GM12878 (cell line): Measurements from ENCODE around the gene TTC23. TPM values are rescaled to one million over a fixed set of nuclear protein-coding genes. Genes with fewer than 3 reads are reported as not detected.

Experiments
- ATAC-seq: fragments of 200-7000 bp; cut with Tn5 transposase; 3 replicates; pipeline ENCODE4 v1.9.1; 2020; ENCODE audit warnings: mild to moderate bottlenecking, moderate library complexity
- BruUV-seq: library from RNA; stranded (reverse); fragments of 400-500 nt; replicated peaks from 2 replicates; lab custom pipeline; 2021; lab: Mats Ljungman, UMichigan
- CTCF ChIA-PET: fragments of 300-600 bp; sonication (Branson Sonifier 250); formaldehyde crosslinking; extraction: SDS; loops from one replicate; lab custom pipeline; 2021; ENCODE audit warnings: inconsistent platforms; lab: Yijun Ruan, JAX
- POLR2A ChIA-PET: fragments of 350-600 bp; formaldehyde crosslinking; extraction: SDS; loops from one replicate; lab custom pipeline; 2021; ENCODE audit warnings: inconsistent platforms; lab: Charles Lee
- RAD21 ChIA-PET: fragments of 300-600 bp; sonication (Branson Sonifier 250); formaldehyde crosslinking; loops from one replicate; lab custom pipeline; 2023; ENCODE audit warnings: antibody characterized with exemption; ENCODE audit not compliant: unreplicated experiment; lab: Charles Lee
- SMC1A ChIA-PET: fragments of 300-600 bp; sonication (Branson Sonifier 250); formaldehyde crosslinking; loops from one replicate; lab custom pipeline; 2023; ENCODE audit not compliant: unreplicated experiment, uncharacterized antibody; lab: Charles Lee
- DNase-seq: peaks from one replicate; pipeline ENCODE4 v3.0.0-alpha.2; 2011; ENCODE audit warnings: low read depth, low spot score
- FAIRE-seq: peaks from 3 replicates; lab custom pipeline; 2011; peaks lifted over from hg19 to GRCh38; lab: Jason Lieb, UNC
- H2AFZ ChIP-seq: 2 replicates; pipeline ENCODE4 v1.6.0; 2011; ENCODE audit warnings: low read depth, low read length, control low read depth; ENCODE audit not compliant: control insufficient read depth
- H3K27ac ChIP-seq: 2 replicates; pipeline ENCODE4 v1.5.1; 2011; ENCODE audit warnings: control low read depth; ENCODE audit not compliant: control insufficient read depth, insufficient read depth
- H3K27me3 ChIP-seq, 2 experiments: replicated peaks in 1 of 2; 2 replicates each; pipeline versions ENCODE4 v1.6.0 to v1.6.1; 2011; ENCODE audit warnings: low read length in 1 of 2; ENCODE audit not compliant: control insufficient read depth in 2 of 2, insufficient read depth in 2 of 2
- H3K36me3 ChIP-seq, 2 experiments: 2 replicates each; pipeline ENCODE4 v1.5.1; 2011; ENCODE audit warnings: low read length in 1 of 2; ENCODE audit not compliant: control insufficient read depth in 2 of 2, insufficient read depth in 2 of 2
- H3K4me1 ChIP-seq: 2 replicates; pipeline ENCODE4 v1.6.1; 2011; ENCODE audit warnings: mild to moderate bottlenecking, low read length, moderate library complexity, mixed read lengths; ENCODE audit not compliant: control insufficient read depth, insufficient read depth
- H3K4me2 ChIP-seq: 2 replicates; pipeline ENCODE4 v1.6.0; 2011; ENCODE audit warnings: control low read depth; ENCODE audit not compliant: control insufficient read depth, insufficient read depth
- H3K4me3 ChIP-seq: fragments of 200-600 bp; sonication (generic); 2 replicates; pipeline ENCODE4 v1.5.1; 2016
- H3K79me2 ChIP-seq: 2 replicates; pipeline ENCODE4 v1.6.0; 2011; ENCODE audit warnings: low read length; ENCODE audit not compliant: control insufficient read depth, insufficient read depth
- H3K9ac ChIP-seq: 2 replicates; pipeline ENCODE4 v1.8.0; 2011; ENCODE audit warnings: low read length, control low read depth, mixed read lengths; ENCODE audit not compliant: control insufficient read depth, insufficient read depth
- H3K9me3 ChIP-seq: replicated peaks from 3 replicates; pipeline ENCODE4 v1.5.1; 2011; ENCODE audit warnings: mild to moderate bottlenecking, low read length; ENCODE audit not compliant: control insufficient read depth, insufficient read depth
- H4K20me1 ChIP-seq: 2 replicates; pipeline ENCODE4 v1.6.0; 2011; ENCODE audit not compliant: control insufficient read depth, insufficient read depth
- BCL11A ChIP-seq: IDR thresholded peaks from 2 replicates; pipeline ENCODE4 v1.6.1; 2011; ENCODE audit warnings: low read depth, low read length
- CHD2 ChIP-seq: IDR thresholded peaks from 2 replicates; pipeline ENCODE4 v1.6.1; 2011; ENCODE audit warnings: low read depth, low read length, improper control_type of control experiment, borderline replicate concordance
- GATAD2B ChIP-seq: fragments of 450-650 bp; conservative IDR thresholded peaks from 2 replicates; pipeline ENCODE4 v1.6.1; 2017; ENCODE audit warnings: low read depth, mild to moderate bottlenecking, moderate library complexity
- MYB ChIP-seq: fragments of 150-350 bp; IDR thresholded peaks from 2 replicates; pipeline ENCODE4 v1.6.1; 2014; ENCODE audit warnings: mild to moderate bottlenecking, low read depth, low read length, borderline replicate concordance
- NR2C1 ChIP-seq: fragments of 450-650 bp; IDR thresholded peaks from 2 replicates; pipeline ENCODE4 v1.6.1; 2017; ENCODE audit warnings: antibody characterized with exemption, mild to moderate bottlenecking, moderate library complexity
- POLR2AphosphoS2 ChIP-seq: IDR thresholded peaks from 2 replicates; pipeline ENCODE4 v1.6.1; 2011; ENCODE audit warnings: low read depth, mild to moderate bottlenecking, low read length, improper control_type of control experiment, moderate library complexity
- SIX5 ChIP-seq: IDR thresholded peaks from 2 replicates; pipeline ENCODE4 v1.6.1; 2011; ENCODE audit warnings: mild to moderate bottlenecking, low read depth, low read length, moderate library complexity; ENCODE audit not compliant: severe bottlenecking
- SUPT20H ChIP-seq: IDR thresholded peaks from 2 replicates; pipeline ENCODE4 v1.6.1; 2011; ENCODE audit warnings: low read depth, mild to moderate bottlenecking, low read length, moderate library complexity, borderline replicate concordance; ENCODE audit not compliant: control insufficient read depth
- ZNF274 ChIP-seq: IDR thresholded peaks from one replicate; pipeline ENCODE4 v1.8.0; 2011; ENCODE audit not compliant: insufficient read length, insufficient read depth
- WGBS: methylation state at CpG from one replicate; pipeline ENCODE4 v1.1.6; 2016; ENCODE audit warnings: low lambda C conversion rate; ENCODE audit not compliant: insufficient replicate concordance, insufficient coverage; ENCODE audit errors: missing lambda C conversion rate; 5-methylcytosine and 5-hydroxymethylcytosine counted together
- in situ Hi-C: fragments of 300-500 bp; cut with MboI; formaldehyde crosslinking; loops from 9 replicates; pipeline ENCODE4 v1.14.3; 2018; ENCODE audit warnings: mixed read lengths
- intact Hi-C: fragments of 100-400 bp; cut with micrococcal nuclease; formaldehyde crosslinking; loops from one replicate; pipeline ENCODE4 v1.14.2; 2022; ENCODE audit not compliant: unreplicated experiment
- polyA plus RNA-seq, 11 experiments: library from polyadenylated mRNA; depleted of rRNA in 4 of 11; unstranded in 6 of 11; stranded (reverse) in 5 of 11; fragments of >200 nt; fragmentation: Nextera tagmentation in 4 of 11; fragmentation: Illumina TruSeq in 1 of 11; extraction: Ambion mirVana in 4 of 11; extraction: Trizol in 1 of 11; gene quantifications; 1 replicate in 1 of 11; 2 replicates in 10 of 11; pipeline versions ENCODE4 v1.2.1 to v1.2.3, GENCODE V29; 2011 to 2016; ENCODE audit warnings: inconsistent platforms in 2 of 11, missing spikeins in 2 of 11, low read depth in 1 of 11
- total RNA-seq, 4 experiments: library from RNA; depleted of rRNA in 3 of 4; stranded (reverse); fragments of >200 nt in 3 of 4; fragmentation: Illumina TruSeq in 1 of 4; extraction: Trizol in 1 of 4; gene quantifications; 2 replicates each; pipeline versions ENCODE4 v1.2.1 to v1.2.3, GENCODE V29; 2013 to 2021

Gene TTC23
- total and polyA plus RNA-seq, 10 of the 15 experiments (the other 5 are each of a cell fraction or from before 2014, with no cell fraction given) = 1.2 to 9.0 (median 6.5) TPM

DNA sequence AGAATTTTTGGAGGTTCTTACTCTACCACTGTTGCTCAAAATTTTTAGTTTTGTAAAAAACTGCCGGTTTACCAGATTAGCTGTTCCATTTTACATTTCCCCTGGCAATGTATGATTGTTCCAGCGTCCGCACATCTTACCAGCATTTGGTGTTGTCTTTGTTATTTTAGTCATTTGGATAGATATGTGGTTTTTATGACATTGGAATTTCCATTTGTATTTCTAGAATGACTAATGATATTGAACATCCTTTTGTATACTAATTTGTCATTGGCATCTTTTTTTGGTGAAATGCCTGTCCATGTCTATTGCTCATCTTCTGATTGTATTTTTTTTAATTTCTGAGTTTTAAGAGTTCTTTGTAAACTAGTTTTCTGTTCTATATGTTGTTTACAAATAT, 30.4 kb upstream of the TTC23 start:
- WGBS = 97% methylated on average over 3 of the region's 3 CpGs
- Histone ChIP-seq H3K27ac (no peak overlapping the region), H2AFZ (no peak overlapping the region), H3K36me3 (no peaks in the 10 kb centered on the region; a peak in 1 of 4 replicates), H4K20me1 (no peaks in the 10 kb centered on the region), H3K9ac (no peak overlapping the region), H3K4me1 (no peaks in the 10 kb centered on the region), H3K79me2 (no peaks in the 10 kb centered on the region), H3K9me3 (no peaks in the 10 kb centered on the region; the same call in 2 of the 3 replicates), H3K27me3 (no peaks in the 10 kb centered on the region), H3K4me3 (no peak overlapping the region), H3K4me2 (no peak overlapping the region)
- DNase-seq (no peak), ATAC-seq (no peak), FAIRE-seq (no peak)
- no peak for TF ChIP-seq ZNF274
- no peak for TF ChIP-seq POLR2AphosphoS2
- no peak for TF ChIP-seq BCL11A
- TF ChIP-seq CHD2 = no peak
- TF ChIP-seq SUPT20H = no peak
- TF ChIP-seq NR2C1 = no peak
- TF ChIP-seq GATAD2B = no peak
- no peak for TF ChIP-seq SIX5
- no peak for TF ChIP-seq MYB
- ChIA-PET RAD21 (interaction anchor here (2.1 kb wide), 1 partner anchor 425 kb away, joined by 6 read pairs; no protein-coding TSS in a partner anchor), SMC1A (interaction anchor here (1.5 to 12.9 kb wide), 3 partner anchors 423 to 476 kb away, joined by 4 to 163 read pairs (median 6); no protein-coding TSS in a partner anchor), POLR2A (no interaction called here), CTCF (interaction anchor here (1.4 to 3.9 kb wide), 3 partner anchors 92 to 477 kb away, joined by 4 to 34 read pairs (median 6); no protein-coding TSS in a partner anchor)
- no TSS peak for BruUV-seq
- intact Hi-C loops = loop anchor here (5.0 kb wide), 1 partner anchor 287 kb away; the partner anchor contains the start of gene MEF2A
- in situ Hi-C loops = no loop called here
